Measurements from ENCODE around the gene SLC7A5.
"Not testable (repeated sequence)": the region's sequence is repeated elsewhere in the genome, so short reads cannot be mapped to it uniquely, and the experiment has no call there.

The SLC7A5 gene

GRCh38 chr16:87789437-87790291 is 79.6 kb downstream of the SLC7A5 start:
- no peak for DNase-seq

- DNase-seq = not testable (repeated sequence)
These were observed 80.4 kb downstream of the SLC7A5 start for GRCh38 chr16:87788730-87789436.

GRCh38 chr16:87787451-87788091 is 81.7 kb downstream of the SLC7A5 start:
- DNase-seq = not testable (repeated sequence)

GRCh38 chr16:87784812-87785211 is 84.5 kb downstream of the SLC7A5 start:
- DNase-seq = no peak

GRCh38 chr16:87782033-87782432 is 87.3 kb downstream of the SLC7A5 start:
- DNase-seq = no peak

- no peak for DNase-seq
These were observed 88.8 kb downstream of the SLC7A5 start for GRCh38 chr16:87780385-87780989.
